ENCODE results near the gene RAB30. TPM values are rescaled to one million over a fixed set of nuclear protein-coding genes. Genes with fewer than 3 reads are reported as not detected.

RAB30 gene
- total RNA-seq, 1 experiment from 2014 or later: 6.2 TPM

DNA sequence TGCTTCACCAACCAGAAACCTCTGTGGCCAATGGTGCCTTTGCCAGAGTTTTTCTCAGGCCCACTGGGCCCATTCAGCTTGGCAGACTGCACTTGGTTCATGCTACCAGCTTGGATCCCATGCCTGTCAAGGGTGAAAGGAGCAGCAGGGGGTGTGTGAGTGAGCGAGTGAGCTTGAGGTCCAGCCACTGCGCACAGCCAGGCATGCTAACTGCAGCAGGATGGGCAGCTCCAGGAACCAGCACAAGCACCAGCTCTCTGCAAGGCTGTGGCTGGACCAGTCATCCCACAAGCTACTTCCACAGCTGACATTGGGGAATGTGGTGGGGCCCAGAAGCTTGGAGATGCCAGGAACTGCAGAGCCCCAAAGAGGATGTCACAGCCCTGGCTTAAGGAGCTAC is 129.3 kb downstream of the RAB30 start (continued):
- TF ChIP-seq, protein P1, sequence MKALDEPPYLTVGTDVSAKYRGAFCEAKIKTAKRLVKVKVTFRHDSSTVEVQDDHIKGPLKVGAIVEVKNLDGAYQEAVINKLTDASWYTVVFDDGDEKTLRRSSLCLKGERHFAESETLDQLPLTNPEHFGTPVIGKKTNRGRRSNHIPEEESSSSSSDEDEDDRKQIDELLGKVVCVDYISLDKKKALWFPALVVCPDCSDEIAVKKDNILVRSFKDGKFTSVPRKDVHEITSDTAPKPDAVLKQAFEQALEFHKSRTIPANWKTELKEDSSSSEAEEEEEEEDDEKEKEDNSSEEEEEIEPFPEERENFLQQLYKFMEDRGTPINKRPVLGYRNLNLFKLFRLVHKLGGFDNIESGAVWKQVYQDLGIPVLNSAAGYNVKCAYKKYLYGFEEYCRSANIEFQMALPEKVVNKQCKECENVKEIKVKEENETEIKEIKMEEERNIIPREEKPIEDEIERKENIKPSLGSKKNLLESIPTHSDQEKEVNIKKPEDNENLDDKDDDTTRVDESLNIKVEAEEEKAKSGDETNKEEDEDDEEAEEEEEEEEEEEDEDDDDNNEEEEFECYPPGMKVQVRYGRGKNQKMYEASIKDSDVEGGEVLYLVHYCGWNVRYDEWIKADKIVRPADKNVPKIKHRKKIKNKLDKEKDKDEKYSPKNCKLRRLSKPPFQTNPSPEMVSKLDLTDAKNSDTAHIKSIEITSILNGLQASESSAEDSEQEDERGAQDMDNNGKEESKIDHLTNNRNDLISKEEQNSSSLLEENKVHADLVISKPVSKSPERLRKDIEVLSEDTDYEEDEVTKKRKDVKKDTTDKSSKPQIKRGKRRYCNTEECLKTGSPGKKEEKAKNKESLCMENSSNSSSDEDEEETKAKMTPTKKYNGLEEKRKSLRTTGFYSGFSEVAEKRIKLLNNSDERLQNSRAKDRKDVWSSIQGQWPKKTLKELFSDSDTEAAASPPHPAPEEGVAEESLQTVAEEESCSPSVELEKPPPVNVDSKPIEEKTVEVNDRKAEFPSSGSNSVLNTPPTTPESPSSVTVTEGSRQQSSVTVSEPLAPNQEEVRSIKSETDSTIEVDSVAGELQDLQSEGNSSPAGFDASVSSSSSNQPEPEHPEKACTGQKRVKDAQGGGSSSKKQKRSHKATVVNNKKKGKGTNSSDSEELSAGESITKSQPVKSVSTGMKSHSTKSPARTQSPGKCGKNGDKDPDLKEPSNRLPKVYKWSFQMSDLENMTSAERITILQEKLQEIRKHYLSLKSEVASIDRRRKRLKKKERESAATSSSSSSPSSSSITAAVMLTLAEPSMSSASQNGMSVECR (CRISPR knock-in tag; IDR thresholded peaks at IDR 0.05; ENCODE audit: borderline replicate concordance): no peak
- TF ChIP-seq KAT7 (CRISPR knock-in tag; IDR thresholded peaks at IDR 0.05; ENCODE audit: borderline replicate concordance) (no peak), ZNF416 (CRISPR knock-in tag; IDR thresholded peaks at IDR 0.05) (no peak), CREM (CRISPR knock-in tag; IDR thresholded peaks at IDR 0.05) (no peak)
- TF ChIP-seq, protein P2, sequence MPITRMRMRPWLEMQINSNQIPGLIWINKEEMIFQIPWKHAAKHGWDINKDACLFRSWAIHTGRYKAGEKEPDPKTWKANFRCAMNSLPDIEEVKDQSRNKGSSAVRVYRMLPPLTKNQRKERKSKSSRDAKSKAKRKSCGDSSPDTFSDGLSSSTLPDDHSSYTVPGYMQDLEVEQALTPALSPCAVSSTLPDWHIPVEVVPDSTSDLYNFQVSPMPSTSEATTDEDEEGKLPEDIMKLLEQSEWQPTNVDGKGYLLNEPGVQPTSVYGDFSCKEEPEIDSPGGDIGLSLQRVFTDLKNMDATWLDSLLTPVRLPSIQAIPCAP (CRISPR knock-in tag; IDR thresholded peaks at IDR 0.05): no peak

DNA sequence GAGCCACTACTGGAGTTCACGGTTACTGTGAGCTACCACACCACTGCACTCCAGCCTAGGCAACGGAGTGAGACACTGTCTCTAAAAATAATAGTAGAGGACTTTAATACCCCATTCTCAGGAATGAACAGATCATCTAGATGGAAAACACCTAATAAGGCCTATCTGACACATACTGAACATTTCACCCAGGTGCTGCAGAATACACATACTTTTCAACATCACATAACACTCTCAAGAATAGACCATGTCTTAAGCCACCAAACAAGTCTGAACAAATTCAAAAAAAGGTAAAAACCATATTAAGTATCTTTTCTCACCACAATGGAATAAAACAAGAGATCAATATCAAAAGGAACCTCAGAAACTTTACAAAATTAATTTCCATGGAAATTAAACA is 132.2 kb downstream of the RAB30 start:
- TF ChIP-seq IRF2 (CRISPR knock-in tag; IDR thresholded peaks at IDR 0.05; ENCODE audit: borderline replicate concordance, low read depth) (no peak), ZNF396 (CRISPR knock-in tag; IDR thresholded peaks at IDR 0.05; ENCODE audit: borderline replicate concordance) (no peak), SMAD3 (CRISPR knock-in tag; IDR thresholded peaks at IDR 0.05; ENCODE audit: borderline replicate concordance) (no peak), FOXP1 (CRISPR knock-in tag; IDR thresholded peaks at IDR 0.05; ENCODE audit: borderline replicate concordance) (no peak), ZNF232 (CRISPR knock-in tag; IDR thresholded peaks at IDR 0.05) (no peak), ZNF423 (CRISPR knock-in tag; IDR thresholded peaks at IDR 0.05) (no peak)
- TF ChIP-seq, protein P3, sequence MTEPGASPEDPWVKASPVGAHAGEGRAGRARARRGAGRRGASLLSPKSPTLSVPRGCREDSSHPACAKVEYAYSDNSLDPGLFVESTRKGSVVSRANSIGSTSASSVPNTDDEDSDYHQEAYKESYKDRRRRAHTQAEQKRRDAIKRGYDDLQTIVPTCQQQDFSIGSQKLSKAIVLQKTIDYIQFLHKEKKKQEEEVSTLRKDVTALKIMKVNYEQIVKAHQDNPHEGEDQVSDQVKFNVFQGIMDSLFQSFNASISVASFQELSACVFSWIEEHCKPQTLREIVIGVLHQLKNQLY (CRISPR knock-in tag; IDR thresholded peaks at IDR 0.05): no peak
- TF ChIP-seq, protein P4, sequence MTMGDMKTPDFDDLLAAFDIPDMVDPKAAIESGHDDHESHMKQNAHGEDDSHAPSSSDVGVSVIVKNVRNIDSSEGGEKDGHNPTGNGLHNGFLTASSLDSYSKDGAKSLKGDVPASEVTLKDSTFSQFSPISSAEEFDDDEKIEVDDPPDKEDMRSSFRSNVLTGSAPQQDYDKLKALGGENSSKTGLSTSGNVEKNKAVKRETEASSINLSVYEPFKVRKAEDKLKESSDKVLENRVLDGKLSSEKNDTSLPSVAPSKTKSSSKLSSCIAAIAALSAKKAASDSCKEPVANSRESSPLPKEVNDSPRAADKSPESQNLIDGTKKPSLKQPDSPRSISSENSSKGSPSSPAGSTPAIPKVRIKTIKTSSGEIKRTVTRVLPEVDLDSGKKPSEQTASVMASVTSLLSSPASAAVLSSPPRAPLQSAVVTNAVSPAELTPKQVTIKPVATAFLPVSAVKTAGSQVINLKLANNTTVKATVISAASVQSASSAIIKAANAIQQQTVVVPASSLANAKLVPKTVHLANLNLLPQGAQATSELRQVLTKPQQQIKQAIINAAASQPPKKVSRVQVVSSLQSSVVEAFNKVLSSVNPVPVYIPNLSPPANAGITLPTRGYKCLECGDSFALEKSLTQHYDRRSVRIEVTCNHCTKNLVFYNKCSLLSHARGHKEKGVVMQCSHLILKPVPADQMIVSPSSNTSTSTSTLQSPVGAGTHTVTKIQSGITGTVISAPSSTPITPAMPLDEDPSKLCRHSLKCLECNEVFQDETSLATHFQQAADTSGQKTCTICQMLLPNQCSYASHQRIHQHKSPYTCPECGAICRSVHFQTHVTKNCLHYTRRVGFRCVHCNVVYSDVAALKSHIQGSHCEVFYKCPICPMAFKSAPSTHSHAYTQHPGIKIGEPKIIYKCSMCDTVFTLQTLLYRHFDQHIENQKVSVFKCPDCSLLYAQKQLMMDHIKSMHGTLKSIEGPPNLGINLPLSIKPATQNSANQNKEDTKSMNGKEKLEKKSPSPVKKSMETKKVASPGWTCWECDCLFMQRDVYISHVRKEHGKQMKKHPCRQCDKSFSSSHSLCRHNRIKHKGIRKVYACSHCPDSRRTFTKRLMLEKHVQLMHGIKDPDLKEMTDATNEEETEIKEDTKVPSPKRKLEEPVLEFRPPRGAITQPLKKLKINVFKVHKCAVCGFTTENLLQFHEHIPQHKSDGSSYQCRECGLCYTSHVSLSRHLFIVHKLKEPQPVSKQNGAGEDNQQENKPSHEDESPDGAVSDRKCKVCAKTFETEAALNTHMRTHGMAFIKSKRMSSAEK (CRISPR knock-in tag; IDR thresholded peaks at IDR 0.05; ENCODE audit: borderline replicate concordance): no peak
- TF ChIP-seq, protein P5, sequence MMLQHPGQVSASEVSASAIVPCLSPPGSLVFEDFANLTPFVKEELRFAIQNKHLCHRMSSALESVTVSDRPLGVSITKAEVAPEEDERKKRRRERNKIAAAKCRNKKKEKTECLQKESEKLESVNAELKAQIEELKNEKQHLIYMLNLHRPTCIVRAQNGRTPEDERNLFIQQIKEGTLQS (CRISPR knock-in tag; conservative IDR thresholded peaks at IDR 0.05): no peak
- TF ChIP-seq, protein P6, sequence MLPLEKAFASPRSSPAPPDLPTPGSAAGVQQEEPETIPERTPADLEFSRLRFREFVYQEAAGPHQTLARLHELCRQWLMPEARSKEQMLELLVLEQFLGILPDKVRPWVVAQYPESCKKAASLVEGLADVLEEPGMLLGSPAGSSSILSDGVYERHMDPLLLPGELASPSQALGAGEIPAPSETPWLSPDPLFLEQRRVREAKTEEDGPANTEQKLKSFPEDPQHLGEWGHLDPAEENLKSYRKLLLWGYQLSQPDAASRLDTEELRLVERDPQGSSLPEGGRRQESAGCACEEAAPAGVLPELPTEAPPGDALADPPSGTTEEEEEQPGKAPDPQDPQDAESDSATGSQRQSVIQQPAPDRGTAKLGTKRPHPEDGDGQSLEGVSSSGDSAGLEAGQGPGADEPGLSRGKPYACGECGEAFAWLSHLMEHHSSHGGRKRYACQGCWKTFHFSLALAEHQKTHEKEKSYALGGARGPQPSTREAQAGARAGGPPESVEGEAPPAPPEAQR (CRISPR knock-in tag; IDR thresholded peaks at IDR 0.05): no peak
- TF ChIP-seq, protein P7, sequence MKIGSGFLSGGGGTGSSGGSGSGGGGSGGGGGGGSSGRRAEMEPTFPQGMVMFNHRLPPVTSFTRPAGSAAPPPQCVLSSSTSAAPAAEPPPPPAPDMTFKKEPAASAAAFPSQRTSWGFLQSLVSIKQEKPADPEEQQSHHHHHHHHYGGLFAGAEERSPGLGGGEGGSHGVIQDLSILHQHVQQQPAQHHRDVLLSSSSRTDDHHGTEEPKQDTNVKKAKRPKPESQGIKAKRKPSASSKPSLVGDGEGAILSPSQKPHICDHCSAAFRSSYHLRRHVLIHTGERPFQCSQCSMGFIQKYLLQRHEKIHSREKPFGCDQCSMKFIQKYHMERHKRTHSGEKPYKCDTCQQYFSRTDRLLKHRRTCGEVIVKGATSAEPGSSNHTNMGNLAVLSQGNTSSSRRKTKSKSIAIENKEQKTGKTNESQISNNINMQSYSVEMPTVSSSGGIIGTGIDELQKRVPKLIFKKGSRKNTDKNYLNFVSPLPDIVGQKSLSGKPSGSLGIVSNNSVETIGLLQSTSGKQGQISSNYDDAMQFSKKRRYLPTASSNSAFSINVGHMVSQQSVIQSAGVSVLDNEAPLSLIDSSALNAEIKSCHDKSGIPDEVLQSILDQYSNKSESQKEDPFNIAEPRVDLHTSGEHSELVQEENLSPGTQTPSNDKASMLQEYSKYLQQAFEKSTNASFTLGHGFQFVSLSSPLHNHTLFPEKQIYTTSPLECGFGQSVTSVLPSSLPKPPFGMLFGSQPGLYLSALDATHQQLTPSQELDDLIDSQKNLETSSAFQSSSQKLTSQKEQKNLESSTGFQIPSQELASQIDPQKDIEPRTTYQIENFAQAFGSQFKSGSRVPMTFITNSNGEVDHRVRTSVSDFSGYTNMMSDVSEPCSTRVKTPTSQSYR (CRISPR knock-in tag; IDR thresholded peaks at IDR 0.05): no peak
- TF ChIP-seq, protein P8, sequence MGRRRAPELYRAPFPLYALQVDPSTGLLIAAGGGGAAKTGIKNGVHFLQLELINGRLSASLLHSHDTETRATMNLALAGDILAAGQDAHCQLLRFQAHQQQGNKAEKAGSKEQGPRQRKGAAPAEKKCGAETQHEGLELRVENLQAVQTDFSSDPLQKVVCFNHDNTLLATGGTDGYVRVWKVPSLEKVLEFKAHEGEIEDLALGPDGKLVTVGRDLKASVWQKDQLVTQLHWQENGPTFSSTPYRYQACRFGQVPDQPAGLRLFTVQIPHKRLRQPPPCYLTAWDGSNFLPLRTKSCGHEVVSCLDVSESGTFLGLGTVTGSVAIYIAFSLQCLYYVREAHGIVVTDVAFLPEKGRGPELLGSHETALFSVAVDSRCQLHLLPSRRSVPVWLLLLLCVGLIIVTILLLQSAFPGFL (CRISPR knock-in tag; IDR thresholded peaks at IDR 0.05; ENCODE audit: borderline replicate concordance): no peak
- POLR2A ChIA-PET: no interaction called here
- no peaks in the 10 kb centered on the region for H3K27me3 Mint-ChIP-seq (ENCODE audit: low read depth)
- H3K4me1 Mint-ChIP-seq: peaks cover 5% of the 10 kb centered on the region
- CTCF ChIA-PET: interaction anchor here (1.0 kb wide), 1 partner anchor 12 kb away, joined by 3 read pairs; no protein-coding TSS in a partner anchor
- no peaks in the 10 kb centered on the region for H3K36me3 Mint-ChIP-seq
- H3K4me3 Mint-ChIP-seq: no peak overlapping the region
- ATAC-seq: no peak
- H3K27ac Mint-ChIP-seq: no peak overlapping the region
- peaks cover 5% of the 10 kb centered on the region; the same call in 1 of the 2 replicates for H3K9me3 Mint-ChIP-seq
- DNase-seq (ENCODE audit: low spot score): no peak

Data from WTC11 (cell line).